DOHH2 (cell line): ENCODE measurements around the gene ONECUT1.

Experiments
- H3F3A ChIP-seq: fragments of 200-600 bp; sonication (generic), shearing (Covaris generic); 2 replicates; pipeline ENCODE4 v1.6.0; 2016; ENCODE audit warnings: antibody characterized with exemption, mild to moderate bottlenecking; ENCODE audit not compliant: control insufficient read depth, insufficient read depth
- H3K27ac ChIP-seq: fragments of 200-600 bp; sonication (generic); 2 replicates; pipeline ENCODE4 v1.5.1; 2014; ENCODE audit warnings: low read depth, mild to moderate bottlenecking, low read length, moderate library complexity
- H3K27me3 ChIP-seq: fragments of 200-600 bp; sonication (generic); 2 replicates; pipeline ENCODE4 v1.6.1; 2014; ENCODE audit warnings: mild to moderate bottlenecking, low read length, mixed read lengths; ENCODE audit not compliant: control insufficient read depth
- H3K36me3 ChIP-seq: fragments of 200-600 bp; sonication (generic); 2 replicates; pipeline ENCODE4 v1.6.1; 2014; ENCODE audit warnings: mild to moderate bottlenecking, low read length, moderate library complexity, mixed read lengths; ENCODE audit not compliant: control insufficient read depth
- H3K4me1 ChIP-seq: fragments of 200-600 bp; sonication (generic); 2 replicates; pipeline ENCODE4 v1.6.1; 2014; ENCODE audit warnings: mild to moderate bottlenecking, low read length, mixed read lengths; ENCODE audit not compliant: control insufficient read depth
- H3K4me2 ChIP-seq: fragments of 200-600 bp; sonication (generic); 2 replicates; pipeline ENCODE4 v1.6.0; 2014; ENCODE audit warnings: mild to moderate bottlenecking, low read length, moderate library complexity
- H3K4me3 ChIP-seq: fragments of 200-600 bp; sonication (generic); 2 replicates; pipeline ENCODE4 v1.5.1; 2014; ENCODE audit warnings: mild to moderate bottlenecking, low read length, mixed read lengths
- H3K79me2 ChIP-seq: fragments of 200-600 bp; sonication (generic); 2 replicates; pipeline ENCODE4 v1.6.1; 2014; ENCODE audit warnings: mild to moderate bottlenecking, low read length, mixed read lengths; ENCODE audit not compliant: control insufficient read depth
- H3K9me2 ChIP-seq: fragments of 200-600 bp; sonication (generic); replicated peaks from 2 replicates; pipeline ENCODE4 v1.6.1; 2014; ENCODE audit warnings: mild to moderate bottlenecking, low read length, mixed read lengths; ENCODE audit not compliant: control insufficient read depth
- H3K9me3 ChIP-seq: fragments of 200-600 bp; sonication (generic); 2 replicates; pipeline ENCODE4 v1.6.1; 2014; ENCODE audit warnings: antibody characterized with exemption, low read length, mixed read lengths; ENCODE audit not compliant: control insufficient read depth, insufficient read depth
- H4K20me1 ChIP-seq: fragments of 200-600 bp; sonication (generic); 2 replicates; pipeline ENCODE4 v1.6.0; 2014; ENCODE audit warnings: low read depth, mild to moderate bottlenecking, antibody characterized with exemption, low read length, moderate library complexity; ENCODE audit not compliant: control insufficient read depth, insufficient read depth
- CTCF ChIP-seq: fragments of 200-600 bp; sonication (generic); IDR thresholded peaks from one replicate; pipeline ENCODE4 v1.5.1; 2014; ENCODE audit warnings: antibody characterized with exemption, mild to moderate bottlenecking, low read depth, low read length; ENCODE audit not compliant: poor library complexity, severe bottlenecking
- EZH2phosphoT487 ChIP-seq: fragments of 200-600 bp; sonication (generic); IDR thresholded peaks from 2 replicates; pipeline ENCODE4 v1.6.1; 2017; ENCODE audit warnings: borderline replicate concordance, mild to moderate bottlenecking, antibody characterized with exemption, low read length, moderate library complexity, mixed read lengths

The ONECUT1 gene

DNA sequence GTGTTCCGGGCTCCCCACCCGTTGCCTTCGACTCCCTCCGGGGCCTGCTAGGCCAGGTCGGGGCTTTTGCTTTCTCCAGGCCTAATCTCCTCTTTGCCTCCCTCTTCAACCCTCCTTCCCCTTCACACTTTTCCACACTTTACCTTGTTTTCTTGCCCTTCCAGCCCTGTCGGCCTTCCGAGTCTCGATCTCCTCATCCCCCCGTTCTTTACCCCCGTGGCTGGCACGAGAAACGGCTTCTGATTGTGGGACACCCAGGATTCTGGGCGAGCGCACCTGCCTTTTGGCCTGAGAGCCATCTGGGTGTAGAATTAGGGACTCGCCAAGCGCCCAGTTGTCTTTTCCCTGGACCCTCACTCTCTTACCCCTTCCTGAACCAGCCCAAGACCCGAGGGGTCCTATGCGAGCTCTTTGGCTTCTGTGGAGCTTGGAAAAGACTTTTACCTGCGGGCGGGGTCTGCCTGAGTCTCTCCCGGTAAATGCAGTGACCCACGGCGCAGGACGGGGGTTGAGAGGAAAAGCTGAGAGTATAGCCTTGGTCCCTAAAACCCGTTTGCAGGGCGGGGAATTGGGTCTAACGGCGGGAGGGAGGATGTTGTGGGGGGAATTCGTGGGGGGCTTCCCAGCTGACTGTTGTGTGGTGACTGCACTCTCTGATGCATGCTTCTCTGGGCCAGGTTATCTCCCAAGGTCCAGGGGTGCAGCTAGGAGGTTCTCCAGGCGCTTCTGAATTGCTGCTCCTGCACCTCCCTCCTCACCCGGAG is 5.5 kb upstream of the ONECUT1 start:
- H3K4me2 ChIP-seq: no peak overlapping the region
- H4K20me1 ChIP-seq: no peaks in the 10 kb centered on the region
- no peaks in the 10 kb centered on the region for H3K79me2 ChIP-seq
- peaks cover 12% of the 10 kb centered on the region for H3K4me1 ChIP-seq
- H3K4me3 ChIP-seq: no peak overlapping the region
- no peaks in the 10 kb centered on the region for H3K9me2 ChIP-seq
- TF ChIP-seq EZH2phosphoT487 (no peak), CTCF (no peak)
- no peak overlapping the region for H3K27ac ChIP-seq
- H3K9me3 ChIP-seq: no peaks in the 10 kb centered on the region
- H3K36me3 ChIP-seq: no peaks in the 10 kb centered on the region
- H3F3A ChIP-seq: no peaks in the 10 kb centered on the region
- peaks cover 57% of the 10 kb centered on the region for H3K27me3 ChIP-seq

GRCh38 chr15:52794665-52795463 is 4.7 kb upstream of the ONECUT1 start:
- no peaks in the 10 kb centered on the region for H3K79me2 ChIP-seq
- H4K20me1 ChIP-seq: no peaks in the 10 kb centered on the region
- H3K27me3 ChIP-seq: peaks cover 50% of the 10 kb centered on the region
- no peaks in the 10 kb centered on the region for H3K9me3 ChIP-seq
- H3K27ac ChIP-seq: no peak overlapping the region
- TF ChIP-seq EZH2phosphoT487 (no peak), CTCF (no peak)
- H3K4me2 ChIP-seq: no peak overlapping the region
- no peaks in the 10 kb centered on the region for H3K36me3 ChIP-seq
- H3K9me2 ChIP-seq: no peaks in the 10 kb centered on the region
- no peaks in the 10 kb centered on the region for H3F3A ChIP-seq
- peaks cover 15% of the 10 kb centered on the region for H3K4me1 ChIP-seq
- H3K4me3 ChIP-seq: no peak overlapping the region

DNA sequence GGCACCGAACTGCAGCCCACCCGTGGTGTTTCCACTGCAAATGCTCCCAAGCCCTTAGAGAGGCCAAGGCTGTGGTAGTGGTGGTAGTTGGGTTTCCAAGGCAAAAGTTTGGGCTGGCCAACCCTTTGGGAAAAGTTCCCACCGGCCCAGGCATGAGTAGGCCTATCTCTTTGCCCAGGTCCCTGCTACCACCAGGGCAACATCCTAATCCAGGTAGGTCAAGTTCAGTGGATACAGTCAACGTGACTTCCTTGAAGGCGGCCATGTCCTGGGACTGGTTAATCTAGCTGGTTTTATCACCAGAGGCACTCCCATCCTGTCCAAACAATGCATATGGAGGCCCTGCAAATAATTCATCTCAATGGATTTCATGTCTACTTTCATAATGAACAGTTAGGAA is 1.6 kb upstream of the ONECUT1 start:
- TF ChIP-seq EZH2phosphoT487: no peak
- no peak for TF ChIP-seq CTCF
- Histone ChIP-seq H3K4me2 (no peak overlapping the region), H3F3A (no peaks in the 10 kb centered on the region), H3K4me3 (no peak overlapping the region), H3K36me3 (no peaks in the 10 kb centered on the region), H3K9me3 (no peaks in the 10 kb centered on the region), H3K4me1 (peaks cover 20% of the 10 kb centered on the region), H4K20me1 (no peaks in the 10 kb centered on the region), H3K27me3 (peaks cover 22% of the 10 kb centered on the region), H3K27ac (no peak overlapping the region), H3K9me2 (no peaks in the 10 kb centered on the region), H3K79me2 (no peaks in the 10 kb centered on the region)
